ENCODE results near the gene PHC2. TPM values are rescaled to one million over a fixed set of nuclear protein-coding genes. Genes with fewer than 3 reads are reported as not detected.

The PHC2 gene
- total RNA-seq, 1 donor from 2014 or later, result 99.5 TPM

GRCh38 chr1:33334081-33334552, 96.8 kb downstream of the PHC2 start:
- Mint-ChIP-seq H3K36me3 (peaks cover 25% of the 10 kb centered on the region), H3K4me1 (peaks cover 23% of the 10 kb centered on the region), H3K27me3 (ENCODE audit: low read depth) (no peaks in the 10 kb centered on the region), H3K9me3 (no peaks in the 10 kb centered on the region), H3K4me3 (no peak overlapping the region), H3K27ac (no peak overlapping the region)
- no peak for DNase-seq (ENCODE audit: low spot score in 2 of 2, unreplicated experiment in 2 of 2)
- TF ChIP-seq CTCF (IDR thresholded peaks at IDR 0.05; ENCODE audit: unreplicated experiment), result no peak

- no peak for TF ChIP-seq CTCF (IDR thresholded peaks at IDR 0.05; ENCODE audit: unreplicated experiment)
- H3K27ac Mint-ChIP-seq, result peak overlapping the region; percentile 19
- peaks cover 12% of the 10 kb centered on the region for H3K4me1 Mint-ChIP-seq
- peaks cover 34% of the 10 kb centered on the region for H3K36me3 Mint-ChIP-seq
- no peak overlapping the region for H3K4me3 Mint-ChIP-seq
- DNase-seq (ENCODE audit: low spot score in 2 of 2, unreplicated experiment in 2 of 2), result no peak
- no peaks in the 10 kb centered on the region for H3K27me3 Mint-ChIP-seq (ENCODE audit: low read depth)
- H3K9me3 Mint-ChIP-seq, result no peaks in the 10 kb centered on the region
These were observed 98.0 kb downstream of the PHC2 start for GRCh38 chr1:33332881-33333280.

GRCh38 chr1:33332357-33332789, 98.5 kb downstream of the PHC2 start:
- no peak for TF ChIP-seq CTCF (IDR thresholded peaks at IDR 0.05; ENCODE audit: unreplicated experiment)
- Mint-ChIP-seq H3K36me3 (peaks cover 34% of the 10 kb centered on the region), H3K4me1 (peaks cover 9% of the 10 kb centered on the region), H3K4me3 (no peak overlapping the region), H3K9me3 (no peaks in the 10 kb centered on the region), H3K27ac (peak overlapping the region; percentile 34), H3K27me3 (ENCODE audit: low read depth) (no peaks in the 10 kb centered on the region)
- no peak for DNase-seq (ENCODE audit: low spot score in 2 of 2, unreplicated experiment in 2 of 2)

GRCh38 chr1:33331444-33332356, 99.2 kb downstream of the PHC2 start:
- no peak for TF ChIP-seq CTCF (IDR thresholded peaks at IDR 0.05; ENCODE audit: unreplicated experiment)
- Mint-ChIP-seq H3K4me1 (peaks cover 9% of the 10 kb centered on the region), H3K9me3 (no peaks in the 10 kb centered on the region), H3K27ac (no peak overlapping the region), H3K27me3 (ENCODE audit: low read depth) (no peaks in the 10 kb centered on the region), H3K36me3 (peaks cover 34% of the 10 kb centered on the region), H3K4me3 (no peak overlapping the region)
- no peak for DNase-seq (ENCODE audit: low spot score in 2 of 2, unreplicated experiment in 2 of 2)

GRCh38 chr1:33330906-33331305, 100.0 kb downstream of the PHC2 start:
- DNase-seq (ENCODE audit: low spot score in 2 of 2, unreplicated experiment in 2 of 2), result no peak
- Mint-ChIP-seq H3K4me3 (no peak overlapping the region), H3K27me3 (ENCODE audit: low read depth) (no peaks in the 10 kb centered on the region), H3K27ac (no peak overlapping the region), H3K36me3 (peaks cover 37% of the 10 kb centered on the region), H3K4me1 (peaks cover 6% of the 10 kb centered on the region), H3K9me3 (no peaks in the 10 kb centered on the region)
- TF ChIP-seq CTCF (IDR thresholded peaks at IDR 0.05; ENCODE audit: unreplicated experiment), result no peak

Data from mesothelial cell of epicardium (in vitro differentiated cells).